Measurements from ENCODE around the gene ADAP2.
"Not testable (repeated sequence)": the region's sequence is repeated elsewhere in the genome, so short reads cannot be mapped to it uniquely, and the experiment has no call there.

Gene ADAP2

GRCh38 chr17:30930495-30930894 is 8.8 kb downstream of the ADAP2 start:
- DNase-seq: no peak

- DNase-seq: not testable (repeated sequence)
Observed at GRCh38 chr17:30931582-30931981, 9.8 kb downstream of the ADAP2 start.

- DNase-seq: no peak
Observed at GRCh38 chr17:30933966-30934365, 12.2 kb downstream of the ADAP2 start.

GRCh38 chr17:30939051-30939689 is 17.4 kb downstream of the ADAP2 start:
- no peak for DNase-seq

GRCh38 chr17:30942308-30943079 is 20.7 kb downstream of the ADAP2 start:
- DNase-seq: peak; percentile 8

- DNase-seq: no peak
Observed at GRCh38 chr17:30947796-30948195, 26.1 kb downstream of the ADAP2 start.

GRCh38 chr17:30950189-30950588 is 28.4 kb downstream of the ADAP2 start:
- no peak for DNase-seq

- peak; percentile 70 for DNase-seq
Observed at GRCh38 chr17:30950669-30951399, 29.1 kb downstream of the ADAP2 start.

GRCh38 chr17:30952638-30953393 is 31.1 kb downstream of the ADAP2 start:
- DNase-seq: no peak

- DNase-seq: no peak
Observed at GRCh38 chr17:30954046-30954830, 32.5 kb downstream of the ADAP2 start.

GRCh38 chr17:30956764-30957374 is 35.1 kb downstream of the ADAP2 start:
- DNase-seq: peak; percentile 13

GRCh38 chr17:30957741-30958140 is 36.0 kb downstream of the ADAP2 start:
- DNase-seq: no peak

- no peak for DNase-seq
Observed at GRCh38 chr17:30958187-30958586, 36.4 kb downstream of the ADAP2 start.

GRCh38 chr17:30961209-30962188 is 39.8 kb downstream of the ADAP2 start:
- DNase-seq: peak; percentile 50

GRCh38 chr17:30964312-30964711 is 42.6 kb downstream of the ADAP2 start:
- DNase-seq: not testable (repeated sequence)

GRCh38 chr17:30964876-30965275 is 43.1 kb downstream of the ADAP2 start:
- DNase-seq: peak; percentile 40

GRCh38 chr17:30965686-30966085 is 43.9 kb downstream of the ADAP2 start:
- no peak for DNase-seq

GRCh38 chr17:30967911-30968310 is 46.2 kb downstream of the ADAP2 start:
- not testable (repeated sequence) for DNase-seq

GRCh38 chr17:30969989-30970830 is 48.5 kb downstream of the ADAP2 start:
- DNase-seq: no peak
